DOHH2 (cell line): ENCODE data around the gene RBM39.

Source experiments
- H3F3A ChIP-seq: fragments of 200-600 bp; sonication (generic), shearing (Covaris generic); 2 replicates; pipeline ENCODE4 v1.6.0; 2016; ENCODE audit warnings: antibody characterized with exemption, mild to moderate bottlenecking; ENCODE audit not compliant: control insufficient read depth, insufficient read depth
- H3K27ac ChIP-seq: fragments of 200-600 bp; sonication (generic); 2 replicates; pipeline ENCODE4 v1.5.1; 2014; ENCODE audit warnings: low read depth, mild to moderate bottlenecking, low read length, moderate library complexity
- H3K27me3 ChIP-seq: fragments of 200-600 bp; sonication (generic); 2 replicates; pipeline ENCODE4 v1.6.1; 2014; ENCODE audit warnings: mild to moderate bottlenecking, low read length, mixed read lengths; ENCODE audit not compliant: control insufficient read depth
- H3K36me3 ChIP-seq: fragments of 200-600 bp; sonication (generic); 2 replicates; pipeline ENCODE4 v1.6.1; 2014; ENCODE audit warnings: mild to moderate bottlenecking, low read length, moderate library complexity, mixed read lengths; ENCODE audit not compliant: control insufficient read depth
- H3K4me1 ChIP-seq: fragments of 200-600 bp; sonication (generic); 2 replicates; pipeline ENCODE4 v1.6.1; 2014; ENCODE audit warnings: mild to moderate bottlenecking, low read length, mixed read lengths; ENCODE audit not compliant: control insufficient read depth
- H3K4me2 ChIP-seq: fragments of 200-600 bp; sonication (generic); 2 replicates; pipeline ENCODE4 v1.6.0; 2014; ENCODE audit warnings: mild to moderate bottlenecking, low read length, moderate library complexity
- H3K4me3 ChIP-seq: fragments of 200-600 bp; sonication (generic); 2 replicates; pipeline ENCODE4 v1.5.1; 2014; ENCODE audit warnings: mild to moderate bottlenecking, low read length, mixed read lengths
- H3K79me2 ChIP-seq: fragments of 200-600 bp; sonication (generic); 2 replicates; pipeline ENCODE4 v1.6.1; 2014; ENCODE audit warnings: mild to moderate bottlenecking, low read length, mixed read lengths; ENCODE audit not compliant: control insufficient read depth
- H3K9me2 ChIP-seq: fragments of 200-600 bp; sonication (generic); replicated peaks from 2 replicates; pipeline ENCODE4 v1.6.1; 2014; ENCODE audit warnings: mild to moderate bottlenecking, low read length, mixed read lengths; ENCODE audit not compliant: control insufficient read depth
- H3K9me3 ChIP-seq: fragments of 200-600 bp; sonication (generic); 2 replicates; pipeline ENCODE4 v1.6.1; 2014; ENCODE audit warnings: antibody characterized with exemption, low read length, mixed read lengths; ENCODE audit not compliant: control insufficient read depth, insufficient read depth
- H4K20me1 ChIP-seq: fragments of 200-600 bp; sonication (generic); 2 replicates; pipeline ENCODE4 v1.6.0; 2014; ENCODE audit warnings: low read depth, mild to moderate bottlenecking, antibody characterized with exemption, low read length, moderate library complexity; ENCODE audit not compliant: control insufficient read depth, insufficient read depth
- EZH2phosphoT487 ChIP-seq: fragments of 200-600 bp; sonication (generic); IDR thresholded peaks from 2 replicates; pipeline ENCODE4 v1.6.1; 2017; ENCODE audit warnings: borderline replicate concordance, mild to moderate bottlenecking, antibody characterized with exemption, low read length, moderate library complexity, mixed read lengths
- TF ChIP-seq, protein P1 (sequence below): fragments of 200-600 bp; sonication (generic); IDR thresholded peaks from one replicate; pipeline ENCODE4 v1.5.1; 2014; ENCODE audit warnings: antibody characterized with exemption, mild to moderate bottlenecking, low read depth, low read length; ENCODE audit not compliant: poor library complexity, severe bottlenecking

RBM39 gene

DNA sequence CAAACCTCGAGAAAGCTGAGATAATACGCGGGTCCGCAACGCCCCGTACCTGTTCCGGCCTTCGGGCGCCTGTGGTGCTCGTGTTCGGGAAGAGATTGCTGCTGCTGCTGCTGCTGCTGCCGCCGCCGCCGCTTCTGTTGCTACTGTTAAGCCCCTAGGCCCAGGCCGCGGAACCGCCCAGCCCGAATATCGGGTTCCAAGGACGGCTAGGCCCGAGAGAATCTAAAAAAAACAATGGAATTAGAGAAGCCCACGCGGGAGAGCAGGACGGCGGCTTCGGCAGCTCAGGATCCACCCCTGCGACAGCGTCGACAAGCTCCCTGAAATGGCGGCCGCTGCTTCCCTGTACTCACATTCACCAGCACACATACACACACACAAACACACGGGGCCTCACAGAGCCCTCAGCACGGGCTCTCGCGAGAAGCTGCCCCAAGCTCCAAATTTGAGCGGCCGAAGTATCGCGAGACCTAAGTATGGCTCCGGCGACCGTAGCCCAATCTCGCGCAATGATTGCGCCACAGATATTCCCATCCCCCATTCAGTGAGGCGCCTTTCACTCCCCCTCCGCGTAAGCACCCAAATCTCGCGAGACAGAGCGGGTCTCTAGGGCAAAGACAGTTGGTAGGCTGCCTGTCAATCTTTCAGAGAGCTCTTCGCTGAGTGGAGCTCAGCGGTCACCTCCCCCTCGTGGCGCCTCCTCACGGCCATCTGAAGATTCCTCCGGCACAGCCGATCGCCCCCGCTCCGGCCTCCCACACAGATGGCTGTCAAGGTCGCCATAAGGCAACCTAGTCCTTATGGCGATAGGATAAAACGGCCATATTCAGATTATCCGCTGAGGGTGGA is at the start of gene RBM39:
RBM39 (minus strand) TSS at position 369 of the 849 bp plus-strand sequence. CDS start 1,386 bp downstream, outside the sequence.
- H3K27me3 ChIP-seq = no peaks in the 10 kb centered on the region
- no peaks in the 10 kb centered on the region for H3K9me2 ChIP-seq
- H3K4me2 ChIP-seq = peak within 1 kb of the TSS; percentile 93
- peaks cover 63% of the 10 kb centered on the region for H3K79me2 ChIP-seq
- TF ChIP-seq EZH2phosphoT487 = no peak
- TF ChIP-seq, protein P1, sequence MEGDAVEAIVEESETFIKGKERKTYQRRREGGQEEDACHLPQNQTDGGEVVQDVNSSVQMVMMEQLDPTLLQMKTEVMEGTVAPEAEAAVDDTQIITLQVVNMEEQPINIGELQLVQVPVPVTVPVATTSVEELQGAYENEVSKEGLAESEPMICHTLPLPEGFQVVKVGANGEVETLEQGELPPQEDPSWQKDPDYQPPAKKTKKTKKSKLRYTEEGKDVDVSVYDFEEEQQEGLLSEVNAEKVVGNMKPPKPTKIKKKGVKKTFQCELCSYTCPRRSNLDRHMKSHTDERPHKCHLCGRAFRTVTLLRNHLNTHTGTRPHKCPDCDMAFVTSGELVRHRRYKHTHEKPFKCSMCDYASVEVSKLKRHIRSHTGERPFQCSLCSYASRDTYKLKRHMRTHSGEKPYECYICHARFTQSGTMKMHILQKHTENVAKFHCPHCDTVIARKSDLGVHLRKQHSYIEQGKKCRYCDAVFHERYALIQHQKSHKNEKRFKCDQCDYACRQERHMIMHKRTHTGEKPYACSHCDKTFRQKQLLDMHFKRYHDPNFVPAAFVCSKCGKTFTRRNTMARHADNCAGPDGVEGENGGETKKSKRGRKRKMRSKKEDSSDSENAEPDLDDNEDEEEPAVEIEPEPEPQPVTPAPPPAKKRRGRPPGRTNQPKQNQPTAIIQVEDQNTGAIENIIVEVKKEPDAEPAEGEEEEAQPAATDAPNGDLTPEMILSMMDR = peak; percentile 32
- H3K4me3 ChIP-seq = peak within 1 kb of the TSS; percentile 90
- H3K36me3 ChIP-seq = peaks cover 55% of the 10 kb centered on the region
- H3K4me1 ChIP-seq = peaks cover 50% of the 10 kb centered on the region
- H3F3A ChIP-seq = peaks cover 23% of the 10 kb centered on the region
- peaks cover 25% of the 10 kb centered on the region for H4K20me1 ChIP-seq
- H3K27ac ChIP-seq = peak within 1 kb of the TSS; percentile 97
- no peaks in the 10 kb centered on the region for H3K9me3 ChIP-seq

DNA sequence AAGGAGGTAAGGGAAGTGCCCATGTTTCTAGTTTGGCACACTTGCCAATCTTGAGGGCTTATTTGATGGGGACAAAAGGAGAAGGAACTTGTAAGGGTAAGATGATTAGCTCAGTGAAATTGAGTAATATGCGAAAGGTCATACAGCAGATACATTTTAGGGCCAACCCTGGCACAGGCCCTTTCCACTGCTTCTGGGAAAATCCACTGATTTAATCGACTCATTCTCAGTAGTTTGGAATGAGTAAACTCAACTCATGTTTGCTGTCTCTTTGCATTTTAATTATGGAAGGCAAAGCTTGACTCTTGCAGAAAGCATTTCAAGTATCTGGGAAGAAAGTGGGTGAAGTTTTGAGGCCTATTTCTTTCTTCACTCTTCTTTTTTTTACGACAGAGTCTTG is 49.8 kb upstream of the RBM39 start:
- H3K9me3 ChIP-seq = no peaks in the 10 kb centered on the region
- TF ChIP-seq, protein P1 = no peak
- no peak for TF ChIP-seq EZH2phosphoT487
- H3K9me2 ChIP-seq = no peaks in the 10 kb centered on the region
- no peak overlapping the region for H3K4me2 ChIP-seq
- no peak overlapping the region for H3K27ac ChIP-seq
- H3K4me1 ChIP-seq = peaks cover 10% of the 10 kb centered on the region
- H3K4me3 ChIP-seq = no peak overlapping the region
- H3K27me3 ChIP-seq = no peaks in the 10 kb centered on the region
- H3K36me3 ChIP-seq = no peaks in the 10 kb centered on the region; the same call in 1 of the 2 replicates
- H3F3A ChIP-seq = peaks cover 6% of the 10 kb centered on the region; the same call in 1 of the 2 replicates
- H4K20me1 ChIP-seq = no peaks in the 10 kb centered on the region
- peaks cover 50% of the 10 kb centered on the region for H3K79me2 ChIP-seq

DNA sequence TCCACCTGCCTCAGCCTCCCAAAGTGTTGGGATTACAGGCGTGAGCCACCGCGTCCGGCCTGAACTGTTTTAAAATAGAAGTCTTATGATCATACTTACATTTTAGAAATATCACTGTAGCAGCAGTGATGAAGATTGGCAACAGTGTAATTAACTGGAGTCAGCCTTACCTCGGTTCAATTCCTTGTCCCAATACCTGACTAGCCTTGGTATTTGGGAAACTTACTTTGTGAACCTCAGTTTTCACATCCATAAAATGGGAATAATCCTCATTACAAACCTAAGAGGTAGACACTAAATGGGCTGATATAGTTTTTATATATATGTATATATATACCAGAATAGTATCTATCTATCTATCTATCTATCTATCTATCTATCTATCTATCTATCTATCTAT is 49.0 kb upstream of the RBM39 start:
- Histone ChIP-seq H3F3A (peaks cover 2% of the 10 kb centered on the region; the same call in 1 of the 2 replicates), H3K79me2 (peaks cover 50% of the 10 kb centered on the region), H4K20me1 (no peaks in the 10 kb centered on the region), H3K4me1 (peaks cover 3% of the 10 kb centered on the region), H3K27ac (no peak overlapping the region), H3K27me3 (no peaks in the 10 kb centered on the region), H3K9me2 (no peaks in the 10 kb centered on the region), H3K4me2 (no peak overlapping the region), H3K4me3 (no peak overlapping the region), H3K9me3 (no peaks in the 10 kb centered on the region), H3K36me3 (no peaks in the 10 kb centered on the region; the same call in 1 of the 2 replicates)
- TF ChIP-seq, protein P1 = no peak
- TF ChIP-seq EZH2phosphoT487 = no peak
